Activated naive CD4-positive, alpha-beta T cell treated with anti-CD3 and anti-CD28 coated beads, Interleukin-2, amount 10 ng/mL, durations not matched to agents 7 days and 5 days (primary cell): ENCODE measurements around the gene PSAT1.
A peak's percentile ranks its signal among the peaks of the same experiment; 100 is the strongest.

Experiments
- CTCF ChIA-PET: fragments of 350-600 bp; sonication (Branson Sonifier 250); formaldehyde crosslinking; loops from one replicate; lab custom pipeline; 2021; ENCODE audit warnings: antibody characterized with exemption; lab: Charles Lee
- DNase-seq: peaks from one replicate; pipeline ENCODE4 v3.0.0-alpha.2; 2020
- H3K27ac Mint-ChIP-seq: one replicate; pipeline ENCODE4 v1.8.0; 2021; ENCODE audit warnings: mild to moderate bottlenecking, moderate library complexity, mixed read lengths
- H3K27me3 Mint-ChIP-seq: one replicate; pipeline ENCODE4 v1.8.0; 2021; ENCODE audit warnings: mild to moderate bottlenecking, mixed read lengths
- H3K36me3 Mint-ChIP-seq: one replicate; pipeline ENCODE4 v1.8.0; 2021; ENCODE audit warnings: mixed read lengths
- H3K4me1 Mint-ChIP-seq: one replicate; pipeline ENCODE4 v1.8.0; 2021; ENCODE audit warnings: mixed read lengths
- H3K4me3 Mint-ChIP-seq: one replicate; pipeline ENCODE4 v1.8.0; 2021; ENCODE audit warnings: mild to moderate bottlenecking, moderate library complexity, mixed read lengths
- H3K9me3 Mint-ChIP-seq: one replicate; pipeline ENCODE4 v1.8.0; 2021; ENCODE audit warnings: mixed read lengths

Gene PSAT1

GRCh38 chr9:78298046-78298765 lies 1.3 kb downstream of the PSAT1 start:
- H3K27ac Mint-ChIP-seq = peak overlapping the region; percentile 92
- CTCF ChIA-PET = interaction anchor here (1.2 to 1.6 kb wide), 3 partner anchors 12 to 83 kb away, joined by 3 to 7 read pairs (median 4); no protein-coding TSS in a partner anchor
- DNase-seq = peak; percentile 26
- peaks cover 49% of the 10 kb centered on the region for H3K4me1 Mint-ChIP-seq
- no peaks in the 10 kb centered on the region for H3K9me3 Mint-ChIP-seq
- peak overlapping the region; percentile 88 for H3K4me3 Mint-ChIP-seq
- peaks cover 27% of the 10 kb centered on the region for H3K36me3 Mint-ChIP-seq
- peaks cover 6% of the 10 kb centered on the region for H3K27me3 Mint-ChIP-seq

GRCh38 chr9:78300209-78300608 lies 3.3 kb downstream of the PSAT1 start:
- H3K4me1 Mint-ChIP-seq = peaks cover 38% of the 10 kb centered on the region
- CTCF ChIA-PET = no interaction called here
- no peaks in the 10 kb centered on the region for H3K9me3 Mint-ChIP-seq
- peaks cover 42% of the 10 kb centered on the region for H3K36me3 Mint-ChIP-seq
- H3K27ac Mint-ChIP-seq = no peak overlapping the region
- DNase-seq = no peak
- H3K4me3 Mint-ChIP-seq = no peak overlapping the region
- peaks cover 6% of the 10 kb centered on the region for H3K27me3 Mint-ChIP-seq

GRCh38 chr9:78301466-78301865 lies 4.5 kb downstream of the PSAT1 start:
- Mint-ChIP-seq H3K4me3 (no peak overlapping the region), H3K27ac (no peak overlapping the region), H3K4me1 (peaks cover 28% of the 10 kb centered on the region), H3K27me3 (peaks cover 6% of the 10 kb centered on the region), H3K36me3 (peaks cover 52% of the 10 kb centered on the region), H3K9me3 (no peaks in the 10 kb centered on the region)
- DNase-seq = no peak
- CTCF ChIA-PET = no interaction called here

DNA sequence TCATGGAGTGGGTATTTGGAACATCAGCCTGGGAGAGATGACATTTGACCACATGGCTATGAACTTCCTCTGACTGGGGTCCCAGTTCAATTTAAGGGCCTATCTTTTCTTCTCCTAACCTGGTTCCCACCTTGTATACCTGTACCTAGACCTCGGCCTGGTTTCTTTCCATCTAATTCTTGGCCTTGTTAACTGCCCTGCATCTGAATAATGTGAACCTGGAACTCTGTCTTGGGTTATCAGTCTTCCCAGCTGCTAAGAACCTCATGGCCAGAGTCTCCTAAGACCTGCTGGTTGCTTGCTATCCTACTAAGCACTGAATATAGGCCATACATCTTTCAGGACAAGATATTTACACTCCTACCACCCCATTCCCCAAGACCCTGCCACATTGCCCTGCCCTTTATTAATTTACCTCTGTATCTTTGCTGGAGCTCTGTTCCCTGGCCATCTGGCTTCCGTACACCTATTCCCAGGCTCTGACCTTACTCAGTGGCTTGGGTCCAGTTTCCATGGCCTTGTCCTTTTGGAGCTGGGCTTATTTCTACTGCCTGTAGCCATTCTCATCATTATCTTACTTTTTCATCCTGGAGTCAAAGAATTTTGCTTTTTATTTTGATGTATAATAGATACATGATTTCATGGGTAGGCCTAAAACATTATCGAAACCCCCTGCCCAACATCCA lies 6.6 kb downstream of the PSAT1 start:
- DNase-seq = no peak
- no peak overlapping the region for H3K4me3 Mint-ChIP-seq
- peak overlapping the region; percentile 12 for H3K27ac Mint-ChIP-seq
- H3K4me1 Mint-ChIP-seq = peaks cover 19% of the 10 kb centered on the region
- CTCF ChIA-PET = interaction anchor here (1.3 kb wide), 1 partner anchor 62 kb away, joined by 3 read pairs; no protein-coding TSS in a partner anchor
- no peaks in the 10 kb centered on the region for H3K27me3 Mint-ChIP-seq
- H3K36me3 Mint-ChIP-seq = peaks cover 58% of the 10 kb centered on the region
- no peaks in the 10 kb centered on the region for H3K9me3 Mint-ChIP-seq

DNA sequence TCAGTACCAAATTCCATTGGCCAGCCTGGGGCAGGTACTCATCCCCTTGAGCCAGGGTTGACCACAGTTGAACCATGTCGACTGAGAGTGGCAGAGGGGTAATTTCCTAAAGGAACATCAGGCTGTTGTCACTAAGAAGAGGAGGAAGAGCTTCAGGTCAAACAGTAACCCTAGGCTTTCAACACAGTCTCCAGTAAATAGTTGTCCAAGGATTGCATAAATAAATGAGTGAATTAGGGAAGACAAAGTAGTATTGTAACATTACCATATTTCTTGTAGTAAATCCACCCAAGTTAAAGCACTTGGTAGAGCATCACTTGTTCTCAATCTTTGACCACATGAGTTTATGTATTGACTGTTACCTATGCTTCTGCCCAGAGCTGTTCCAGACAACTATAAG lies 7.4 kb downstream of the PSAT1 start:
- no peak overlapping the region for H3K27ac Mint-ChIP-seq
- no peaks in the 10 kb centered on the region for H3K27me3 Mint-ChIP-seq
- no peak for DNase-seq
- H3K36me3 Mint-ChIP-seq = peaks cover 61% of the 10 kb centered on the region
- no peak overlapping the region for H3K4me3 Mint-ChIP-seq
- H3K9me3 Mint-ChIP-seq = no peaks in the 10 kb centered on the region
- peaks cover 12% of the 10 kb centered on the region for H3K4me1 Mint-ChIP-seq
- CTCF ChIA-PET = interaction anchor here (1.3 to 1.4 kb wide), 3 partner anchors 11 to 67 kb away, joined by 3 read pairs; no protein-coding TSS in a partner anchor

- Mint-ChIP-seq H3K4me1 (peaks cover under 1% of the 10 kb centered on the region), H3K9me3 (no peaks in the 10 kb centered on the region), H3K27ac (no peak overlapping the region), H3K4me3 (no peak overlapping the region), H3K27me3 (no peaks in the 10 kb centered on the region), H3K36me3 (peaks cover 58% of the 10 kb centered on the region)
- DNase-seq = no peak
- CTCF ChIA-PET = no interaction called here
Measured at GRCh38 chr9:78306222-78307076, 9.5 kb downstream of the PSAT1 start.

- no peaks in the 10 kb centered on the region for H3K9me3 Mint-ChIP-seq
- no peaks in the 10 kb centered on the region for H3K27me3 Mint-ChIP-seq
- CTCF ChIA-PET = no interaction called here
- DNase-seq = no peak
- peaks cover 55% of the 10 kb centered on the region for H3K36me3 Mint-ChIP-seq
- H3K27ac Mint-ChIP-seq = no peak overlapping the region
- H3K4me3 Mint-ChIP-seq = no peak overlapping the region
- H3K4me1 Mint-ChIP-seq = no peaks in the 10 kb centered on the region
Measured at GRCh38 chr9:78307360-78307759, 10.4 kb downstream of the PSAT1 start.

DNA sequence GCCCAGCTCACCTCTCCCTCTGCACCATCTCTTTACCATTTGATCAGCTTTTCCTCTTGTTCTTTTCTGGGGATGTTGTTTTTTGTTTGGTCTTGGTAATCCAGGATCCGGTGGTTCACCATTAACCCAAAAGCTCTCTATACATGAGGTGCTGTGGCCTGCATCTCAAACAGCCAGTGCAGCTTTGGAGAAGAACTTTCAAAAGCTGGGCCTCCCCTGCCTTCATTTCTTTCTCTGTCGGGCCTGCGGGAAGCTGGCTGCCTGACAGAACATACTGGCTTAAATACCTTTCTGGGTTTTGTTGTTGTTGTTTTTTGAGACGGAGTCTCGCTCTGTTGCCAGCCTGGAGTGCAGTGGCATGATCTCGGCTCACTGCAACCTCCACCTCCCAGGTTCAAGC lies 12.1 kb downstream of the PSAT1 start:
- Mint-ChIP-seq H3K9me3 (no peaks in the 10 kb centered on the region), H3K27me3 (no peaks in the 10 kb centered on the region), H3K4me1 (no peaks in the 10 kb centered on the region), H3K4me3 (no peak overlapping the region), H3K36me3 (peaks cover 53% of the 10 kb centered on the region), H3K27ac (no peak overlapping the region)
- CTCF ChIA-PET = no interaction called here
- DNase-seq = no peak

DNA sequence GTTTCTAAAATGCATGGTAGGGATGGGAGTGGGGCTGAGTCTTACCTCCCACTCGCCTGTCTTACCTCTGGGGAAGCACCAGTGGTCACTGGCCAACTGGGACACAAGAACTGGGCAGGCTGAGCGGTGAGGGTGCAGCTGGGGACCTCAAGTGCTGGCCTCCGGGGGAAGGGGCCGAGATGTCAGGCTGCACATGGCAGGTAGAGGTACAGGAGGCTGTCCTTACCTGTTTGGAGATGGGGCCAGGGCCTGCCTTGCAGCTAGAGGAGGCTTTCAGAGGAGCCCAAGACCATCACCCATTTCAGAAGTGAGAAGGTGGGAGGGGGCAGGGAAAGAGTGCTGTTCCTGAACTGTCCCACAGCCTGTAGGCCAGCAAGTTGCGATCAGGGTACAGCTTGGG lies 14.2 kb downstream of the PSAT1 start:
- no peaks in the 10 kb centered on the region for H3K27me3 Mint-ChIP-seq
- peaks cover 46% of the 10 kb centered on the region for H3K36me3 Mint-ChIP-seq
- DNase-seq = no peak
- no peak overlapping the region for H3K4me3 Mint-ChIP-seq
- H3K9me3 Mint-ChIP-seq = no peaks in the 10 kb centered on the region
- no peaks in the 10 kb centered on the region for H3K4me1 Mint-ChIP-seq
- H3K27ac Mint-ChIP-seq = no peak overlapping the region
- CTCF ChIA-PET = interaction anchor here (1.7 kb wide), 1 partner anchor 15 kb away, joined by 3 read pairs; the partner anchor contains the start of gene PSAT1

DNA sequence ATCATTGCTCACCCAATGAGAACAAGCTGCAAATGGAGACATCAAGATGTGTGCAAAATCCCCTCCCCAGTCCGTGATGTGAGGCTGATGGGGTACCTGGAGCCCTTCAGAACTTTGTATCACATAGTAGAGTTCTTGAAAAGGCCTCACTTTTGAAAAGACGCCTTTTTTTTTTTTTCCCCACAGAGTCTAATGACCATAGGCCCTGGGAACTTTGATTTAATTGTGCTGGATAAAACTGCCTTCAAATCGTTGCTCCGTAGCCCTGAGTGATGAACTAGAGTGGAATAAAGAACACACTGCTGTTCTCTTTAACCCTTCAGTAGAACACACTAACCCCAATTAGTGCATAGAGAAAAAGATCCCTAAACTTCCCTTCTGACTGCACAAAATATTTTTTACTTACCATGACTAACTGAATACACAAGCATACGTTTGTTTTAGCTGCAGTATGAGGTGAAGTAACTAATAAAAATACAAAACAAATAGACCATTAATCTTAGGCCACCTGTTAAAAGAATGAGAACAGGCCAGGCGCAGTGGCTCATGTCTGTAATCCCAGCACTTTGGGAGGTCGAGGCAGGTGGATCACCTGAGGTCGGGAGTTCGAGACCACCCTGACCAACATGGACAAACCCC lies 15.1 kb downstream of the PSAT1 start:
- no peak overlapping the region for H3K27ac Mint-ChIP-seq
- no peak for DNase-seq
- peaks cover 51% of the 10 kb centered on the region for H3K36me3 Mint-ChIP-seq
- CTCF ChIA-PET = interaction anchor here (1.7 kb wide), 1 partner anchor 15 kb away, joined by 3 read pairs; the partner anchor contains the start of gene PSAT1
- H3K27me3 Mint-ChIP-seq = no peaks in the 10 kb centered on the region
- no peaks in the 10 kb centered on the region for H3K4me1 Mint-ChIP-seq
- H3K4me3 Mint-ChIP-seq = no peak overlapping the region
- H3K9me3 Mint-ChIP-seq = no peaks in the 10 kb centered on the region

- Mint-ChIP-seq H3K4me3 (no peak overlapping the region), H3K27me3 (no peaks in the 10 kb centered on the region), H3K27ac (no peak overlapping the region), H3K9me3 (no peaks in the 10 kb centered on the region), H3K4me1 (no peaks in the 10 kb centered on the region), H3K36me3 (peaks cover 61% of the 10 kb centered on the region)
- no peak for DNase-seq
- CTCF ChIA-PET = no interaction called here
Measured at GRCh38 chr9:78314550-78314949, 17.6 kb downstream of the PSAT1 start.

DNA sequence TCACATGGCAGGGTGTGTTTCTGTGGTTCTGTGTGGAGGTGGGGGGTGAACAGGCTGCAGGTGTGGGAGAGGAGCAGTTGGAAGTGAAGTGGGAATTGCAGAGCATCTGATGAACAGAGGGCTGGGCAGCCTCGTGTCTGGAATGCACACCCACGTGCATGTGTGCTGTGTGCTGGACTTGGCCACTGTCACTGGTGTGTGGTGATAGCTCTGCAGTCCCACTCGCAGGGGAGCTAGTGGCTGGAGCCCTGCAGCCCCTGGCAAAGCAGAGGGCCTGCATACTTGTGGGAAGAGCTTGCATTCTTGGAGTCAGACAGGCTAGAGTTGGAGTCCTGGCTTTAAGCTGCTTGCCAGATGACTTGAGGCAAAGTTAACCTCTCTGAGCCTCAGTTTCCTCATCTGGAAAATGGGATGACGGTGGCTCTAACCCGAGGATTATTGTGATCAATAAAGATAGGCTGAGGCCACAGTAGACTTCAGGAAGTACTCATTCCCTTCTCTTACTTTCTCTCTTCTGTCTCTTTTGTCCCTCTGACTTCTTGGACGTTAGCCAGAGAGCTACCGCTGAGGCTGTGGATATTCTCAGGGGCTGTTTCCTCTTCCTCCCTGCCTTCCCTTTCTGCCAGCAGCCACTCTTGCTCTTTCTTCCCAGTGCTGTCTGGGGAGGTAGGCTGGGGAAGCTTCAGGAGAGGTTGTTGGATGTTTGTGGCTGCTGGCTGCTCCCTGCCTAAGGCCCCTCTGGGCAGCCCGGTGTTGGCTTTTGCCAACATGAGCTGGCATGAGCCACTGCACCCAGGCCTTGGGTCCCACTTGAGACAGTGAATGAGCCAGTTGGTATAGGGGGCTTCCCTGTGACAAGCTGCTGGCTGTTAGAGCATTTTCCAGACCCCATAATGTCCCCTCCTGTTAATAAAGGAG lies 18.3 kb downstream of the PSAT1 start:
- no peak for DNase-seq
- no peaks in the 10 kb centered on the region for H3K4me1 Mint-ChIP-seq
- peak overlapping the region; percentile 73 for H3K27ac Mint-ChIP-seq
- no peaks in the 10 kb centered on the region for H3K9me3 Mint-ChIP-seq
- CTCF ChIA-PET = interaction anchor here (0.7 to 0.8 kb wide), 3 partner anchors 11 to 13 kb away, joined by 3 read pairs; no protein-coding TSS in a partner anchor
- no peaks in the 10 kb centered on the region for H3K27me3 Mint-ChIP-seq
- no peak overlapping the region for H3K4me3 Mint-ChIP-seq
- H3K36me3 Mint-ChIP-seq = peaks cover 64% of the 10 kb centered on the region
